B cell (primary cell): ENCODE data around the gene RFXAP. TPM values are rescaled to one million over a fixed set of nuclear protein-coding genes. Genes with fewer than 3 reads are reported as not detected.

ENCODE experiments used
- ATAC-seq: fragments of 200-7000 bp; cut with Tn5 transposase; one replicate; pipeline ENCODE4 v1.10.0; 2021; ENCODE audit warnings: low read depth, mild to moderate bottlenecking, moderate number of reproducible peaks, moderate library complexity
- CTCF ChIA-PET: fragments of 350-600 bp; sonication (Branson Sonifier 250); formaldehyde crosslinking; loops from one replicate; lab custom pipeline; 2021; ENCODE audit warnings: antibody characterized with exemption, inconsistent platforms; lab: Charles Lee
- POLR2A ChIA-PET: fragments of 350-600 bp; sonication (Branson Sonifier 250); formaldehyde crosslinking; loops from one replicate; lab custom pipeline; 2021; ENCODE audit warnings: antibody characterized with exemption; lab: Charles Lee
- DNase-seq: peaks from one replicate; pipeline ENCODE4 v3.0.0; 2013
- H2AFZ ChIP-seq: 2 replicates; pipeline ENCODE4 v1.6.1; 2012; ENCODE audit warnings: mild to moderate bottlenecking, low read depth, low read length; ENCODE audit not compliant: insufficient read depth, poor library complexity, severe bottlenecking
- H3K27ac ChIP-seq, 2 donors: 1 replicate in 1 of 2; 2 replicates in 1 of 2; pipeline ENCODE4 v1.5.1; 2012 to 2013; ENCODE audit warnings: low read length in 2 of 2, mild to moderate bottlenecking in 2 of 2, moderate library complexity in 1 of 2
- H3K27me3 ChIP-seq, 4 experiments: fragments of 200-600 bp in 1 of 4; sonication (generic) in 1 of 4; replicated peaks in 1 of 4; 1 replicate in 2 of 4; 2 replicates in 2 of 4; pipeline versions ENCODE4 v1.6.1 to v1.7.0; 2013 to 2016; ENCODE audit warnings: low read length in 3 of 4, mild to moderate bottlenecking in 2 of 4, mixed read lengths in 1 of 4, moderate library complexity in 1 of 4; ENCODE audit not compliant: insufficient read depth in 4 of 4, control insufficient read depth in 3 of 4; ENCODE audit errors: control extremely low read depth in 1 of 4
- H3K36me3 ChIP-seq, 2 experiments: replicated peaks in 1 of 2; 1 replicate in 1 of 2; 2 replicates in 1 of 2; pipeline versions ENCODE4 v1.6.1 to v1.7.1; 2013; ENCODE audit warnings: low read length in 1 of 2; ENCODE audit not compliant: insufficient read depth in 2 of 2, control insufficient read depth in 1 of 2; ENCODE audit errors: control extremely low read depth in 1 of 2, extremely low read depth in 1 of 2
- H3K4me1 ChIP-seq, 2 donors: fragments of 200-600 bp in 1 of 2; sonication (generic) in 1 of 2; 1 replicate in 1 of 2; 2 replicates in 1 of 2; pipeline versions ENCODE4 v1.5.1 to v1.6.1; 2013 to 2017; ENCODE audit warnings: low read length in 2 of 2; ENCODE audit not compliant: control insufficient read depth in 2 of 2, insufficient read depth in 2 of 2
- H3K4me2 ChIP-seq: replicated peaks from 2 replicates; pipeline ENCODE3; 2012; ENCODE audit warnings: mild to moderate bottlenecking, low read depth, low read length; ENCODE audit not compliant: poor library complexity, severe bottlenecking
- H3K4me3 ChIP-seq, 5 experiments: fragments of 200-600 bp in 1 of 5; sonication (generic) in 1 of 5; 1 replicate in 3 of 5; 2 replicates in 2 of 5; pipeline versions ENCODE4 v1.5.1 to v1.7.0; 2011 to 2016; ENCODE audit warnings: low read length in 4 of 5, mild to moderate bottlenecking in 4 of 5, low read depth in 2 of 5, control low read depth in 1 of 5, moderate library complexity in 1 of 5; ENCODE audit not compliant: insufficient read depth in 1 of 5; ENCODE audit errors: control extremely low read depth in 1 of 5, extremely low read depth in 1 of 5
- H3K79me2 ChIP-seq: fragments of 200-600 bp; sonication (generic); one replicate; pipeline ENCODE4 v1.6.0; 2016; ENCODE audit warnings: low read length; ENCODE audit not compliant: control insufficient read depth, insufficient read depth
- H3K9ac ChIP-seq: fragments of 200-600 bp; sonication (generic); 2 replicates; pipeline ENCODE4 v1.6.1; 2017; ENCODE audit warnings: mild to moderate bottlenecking, low read length, moderate library complexity
- H3K9me3 ChIP-seq, 3 donors: one replicate each; pipeline versions ENCODE4 v1.6.1 to v1.7.1; 2013; ENCODE audit warnings: low read length in 2 of 3; ENCODE audit not compliant: control insufficient read depth in 2 of 3, insufficient read depth in 1 of 3; ENCODE audit errors: control extremely low read depth in 1 of 3
- H4K20me1 ChIP-seq: 2 replicates; pipeline ENCODE4 v1.6.0; 2012; ENCODE audit warnings: mild to moderate bottlenecking, low read length; ENCODE audit not compliant: insufficient read depth, control insufficient read depth, poor library complexity, severe bottlenecking
- H3K27ac Mint-ChIP-seq: one replicate; pipeline ENCODE4 v1.8.0; 2021; ENCODE audit warnings: mixed read lengths
- H3K27me3 Mint-ChIP-seq: one replicate; pipeline ENCODE4 v1.8.0; 2021; ENCODE audit warnings: mixed read lengths
- H3K4me1 Mint-ChIP-seq: one replicate; pipeline ENCODE4 v1.8.0; 2021; ENCODE audit warnings: mixed read lengths
- H3K4me3 Mint-ChIP-seq: one replicate; pipeline ENCODE4 v1.8.0; 2021; ENCODE audit warnings: mixed read lengths
- H3K9me3 Mint-ChIP-seq: one replicate; pipeline ENCODE4 v1.8.0; 2022; ENCODE audit warnings: mixed read lengths; ENCODE audit not compliant: insufficient read depth
- EZH2 ChIP-seq: IDR thresholded peaks from 2 replicates; pipeline ENCODE4 v1.6.1; 2012; ENCODE audit warnings: borderline replicate concordance, low read depth, mild to moderate bottlenecking, moderate library complexity, low read length; ENCODE audit not compliant: insufficient read depth, poor library complexity, severe bottlenecking
- WGBS: methylation state at CpG from one replicate; pipeline ENCODE4 v1.1.5; 2013; ENCODE audit warnings: missing lambda C conversion rate; ENCODE audit not compliant: insufficient coverage; 5-methylcytosine and 5-hydroxymethylcytosine counted together
- intact Hi-C: fragments of 100-400 bp; cut with micrococcal nuclease; formaldehyde crosslinking; loops from one replicate; pipeline ENCODE4 v1.10.0; 2022
- polyA plus RNA-seq: library from polyadenylated mRNA; depleted of rRNA; stranded (reverse); fragments of >200 nt; gene quantifications from 2 replicates; pipeline ENCODE4 v1.2.3, GENCODE V29; 2012
- total RNA-seq, 2 donors: library from RNA; stranded (reverse); fragments of 120-200 nt in 1 of 2; gene quantifications; 1 replicate in 1 of 2; 2 replicates in 1 of 2; pipeline versions ENCODE4 v1.2.3 to v1.2.4, GENCODE V29; 2013 to 2022
- TF ChIP-seq, protein P1 (sequence below): fragments of 200-600 bp; IDR thresholded peaks from one replicate; pipeline ENCODE4 v1.8.0; 2022; ENCODE audit warnings: antibody characterized with exemption, mild to moderate bottlenecking

RFXAP gene
- total and polyA plus RNA-seq, 2 donors (not counting 1 experiment from before 2014, with no cell fraction given): 6.6 to 13.5 TPM

- Histone ChIP-seq H3K79me2 (no peaks in the 10 kb centered on the region), H3K27me3 (peaks cover 0 to 3% (median 0%) of the 10 kb centered on the region in 4 experiments), H3K27ac (no peak overlapping the region), H3K4me2 (no peak overlapping the region), H3K4me3 (no peak overlapping the region), H3K9me3 (no peaks in the 10 kb centered on the region), H3K4me1 (no peaks in the 10 kb centered on the region), H3K9ac (no peak overlapping the region), H2AFZ (no peak overlapping the region), H3K36me3 (no peaks in the 10 kb centered on the region), H4K20me1 (no peaks in the 10 kb centered on the region)
- POLR2A ChIA-PET: no interaction called here
- TF ChIP-seq, protein P1, sequence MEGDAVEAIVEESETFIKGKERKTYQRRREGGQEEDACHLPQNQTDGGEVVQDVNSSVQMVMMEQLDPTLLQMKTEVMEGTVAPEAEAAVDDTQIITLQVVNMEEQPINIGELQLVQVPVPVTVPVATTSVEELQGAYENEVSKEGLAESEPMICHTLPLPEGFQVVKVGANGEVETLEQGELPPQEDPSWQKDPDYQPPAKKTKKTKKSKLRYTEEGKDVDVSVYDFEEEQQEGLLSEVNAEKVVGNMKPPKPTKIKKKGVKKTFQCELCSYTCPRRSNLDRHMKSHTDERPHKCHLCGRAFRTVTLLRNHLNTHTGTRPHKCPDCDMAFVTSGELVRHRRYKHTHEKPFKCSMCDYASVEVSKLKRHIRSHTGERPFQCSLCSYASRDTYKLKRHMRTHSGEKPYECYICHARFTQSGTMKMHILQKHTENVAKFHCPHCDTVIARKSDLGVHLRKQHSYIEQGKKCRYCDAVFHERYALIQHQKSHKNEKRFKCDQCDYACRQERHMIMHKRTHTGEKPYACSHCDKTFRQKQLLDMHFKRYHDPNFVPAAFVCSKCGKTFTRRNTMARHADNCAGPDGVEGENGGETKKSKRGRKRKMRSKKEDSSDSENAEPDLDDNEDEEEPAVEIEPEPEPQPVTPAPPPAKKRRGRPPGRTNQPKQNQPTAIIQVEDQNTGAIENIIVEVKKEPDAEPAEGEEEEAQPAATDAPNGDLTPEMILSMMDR: no peak
- TF ChIP-seq EZH2: no peak
- peaks cover 21% of the 10 kb centered on the region for H3K27me3 Mint-ChIP-seq
- intact Hi-C loops: no loop called here
- no peak for ATAC-seq
- H3K9me3 Mint-ChIP-seq: no peaks in the 10 kb centered on the region
- H3K27ac Mint-ChIP-seq: no peak overlapping the region
- H3K4me3 Mint-ChIP-seq: no peak overlapping the region
- H3K4me1 Mint-ChIP-seq: no peaks in the 10 kb centered on the region
- CTCF ChIA-PET: no interaction called here
- 100% methylated on average over 1 of the region's 3 CpGs for WGBS
- no peak for DNase-seq
Observed at GRCh38 chr13:36794706-36795105, 24.3 kb upstream of the RFXAP start.

- H3K9me3 ChIP-seq: no peaks in the 10 kb centered on the region
Observed at GRCh38 chr13:36795463-36795862, 23.6 kb upstream of the RFXAP start.

More at GRCh38 chr13:36795463-36795862, 23.6 kb upstream of the RFXAP start:
- peaks cover 21% of the 10 kb centered on the region for H3K27me3 Mint-ChIP-seq
- Histone ChIP-seq H2AFZ (no peak overlapping the region), H3K4me2 (no peak overlapping the region), H3K9ac (no peak overlapping the region), H3K27ac (no peak overlapping the region), H3K27me3 (peaks cover 0 to 3% (median 0%) of the 10 kb centered on the region in 4 experiments), H4K20me1 (no peaks in the 10 kb centered on the region), H3K79me2 (no peaks in the 10 kb centered on the region), H3K36me3 (no peaks in the 10 kb centered on the region), H3K4me1 (no peaks in the 10 kb centered on the region), H3K4me3 (no peak overlapping the region)
- H3K9me3 Mint-ChIP-seq: no peaks in the 10 kb centered on the region
- ATAC-seq: no peak
- H3K4me1 Mint-ChIP-seq: no peaks in the 10 kb centered on the region
- no peak overlapping the region for H3K4me3 Mint-ChIP-seq
- TF ChIP-seq, protein P1: no peak
- no peak for TF ChIP-seq EZH2
- WGBS: 88% methylated on average over 4 of the region's 6 CpGs
- H3K27ac Mint-ChIP-seq: no peak overlapping the region
- DNase-seq: no peak
- intact Hi-C loops: no loop called here
- POLR2A ChIA-PET: no interaction called here
- CTCF ChIA-PET: no interaction called here
